Uterus (tissue), 2 donors: ENCODE measurements around the gene HLA-DPB1.

Experiments
- POLR2A ChIP-seq, 2 donors: fragments of 450-650 bp; IDR thresholded peaks; one replicate each; pipeline ENCODE4 v1.6.1; 2016; ENCODE audit warnings: antibody characterized with exemption in 2 of 2, mild to moderate bottlenecking in 1 of 2, moderate library complexity in 1 of 2
- TF ChIP-seq, protein P1 (sequence below), 4 experiments: fragments of 200-600 bp in 2 of 4; fragments of 450-650 bp in 2 of 4; sonication (generic) in 2 of 4; IDR thresholded peaks; one replicate each; pipeline ENCODE4 v1.5.1; 2016 to 2019; ENCODE audit warnings: antibody characterized with exemption in 4 of 4, mild to moderate bottlenecking in 2 of 4, moderate library complexity in 1 of 4

DNA sequence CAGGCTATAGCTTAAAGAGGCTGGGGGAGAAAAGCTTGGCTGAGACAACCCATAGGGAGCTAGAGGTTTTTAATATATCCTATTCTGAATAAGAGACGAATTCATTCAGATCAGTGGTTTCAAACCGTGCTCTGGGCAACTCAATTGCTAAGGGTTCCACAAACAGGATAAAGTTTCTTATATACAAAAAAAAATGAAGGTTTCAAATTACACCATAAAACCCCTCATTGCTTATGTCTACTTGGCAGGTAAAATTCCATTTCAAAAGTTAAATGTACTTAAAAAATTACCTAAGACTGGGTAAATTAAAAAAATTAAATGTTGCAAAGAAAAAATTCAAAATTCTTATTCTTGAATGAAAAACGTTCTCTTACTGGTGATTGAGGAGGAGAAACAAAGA lies 2.7 kb downstream of the HLA-DPB1 start:
- no peak for TF ChIP-seq POLR2A (IDR thresholded peaks at IDR 0.05)
- TF ChIP-seq, protein P1, sequence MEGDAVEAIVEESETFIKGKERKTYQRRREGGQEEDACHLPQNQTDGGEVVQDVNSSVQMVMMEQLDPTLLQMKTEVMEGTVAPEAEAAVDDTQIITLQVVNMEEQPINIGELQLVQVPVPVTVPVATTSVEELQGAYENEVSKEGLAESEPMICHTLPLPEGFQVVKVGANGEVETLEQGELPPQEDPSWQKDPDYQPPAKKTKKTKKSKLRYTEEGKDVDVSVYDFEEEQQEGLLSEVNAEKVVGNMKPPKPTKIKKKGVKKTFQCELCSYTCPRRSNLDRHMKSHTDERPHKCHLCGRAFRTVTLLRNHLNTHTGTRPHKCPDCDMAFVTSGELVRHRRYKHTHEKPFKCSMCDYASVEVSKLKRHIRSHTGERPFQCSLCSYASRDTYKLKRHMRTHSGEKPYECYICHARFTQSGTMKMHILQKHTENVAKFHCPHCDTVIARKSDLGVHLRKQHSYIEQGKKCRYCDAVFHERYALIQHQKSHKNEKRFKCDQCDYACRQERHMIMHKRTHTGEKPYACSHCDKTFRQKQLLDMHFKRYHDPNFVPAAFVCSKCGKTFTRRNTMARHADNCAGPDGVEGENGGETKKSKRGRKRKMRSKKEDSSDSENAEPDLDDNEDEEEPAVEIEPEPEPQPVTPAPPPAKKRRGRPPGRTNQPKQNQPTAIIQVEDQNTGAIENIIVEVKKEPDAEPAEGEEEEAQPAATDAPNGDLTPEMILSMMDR (IDR thresholded peaks at IDR 0.05) = no peak
